SHP77 treated with DMSO at 0.1 percent for 48 hours (cell line): ENCODE results near the gene EEF2.
A peak's percentile ranks its signal among the peaks of the same experiment; 100 is the strongest.

ENCODE experiments used
- DNase-seq: peaks from one replicate; lab custom pipeline; 2025; lab: John Stamatoyannopoulos, UW

The EEF2 gene

DNA sequence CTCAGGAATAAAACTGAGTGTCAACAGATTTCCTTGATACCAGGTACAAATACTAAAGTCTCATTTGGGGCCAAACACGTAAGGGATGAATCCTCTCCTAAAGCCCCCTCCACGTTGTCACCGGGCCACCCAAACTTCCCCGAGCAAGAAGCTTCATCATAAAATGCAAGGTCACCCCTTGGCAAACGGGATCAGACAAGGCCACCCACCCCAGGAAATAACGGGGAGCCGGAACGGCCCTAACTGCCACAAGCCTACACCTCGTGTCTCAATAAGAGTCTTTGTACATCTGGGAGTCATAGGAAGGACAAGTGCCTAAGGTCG is 717 bp downstream of the EEF2 start:
- DNase-seq, result no peak

DNA sequence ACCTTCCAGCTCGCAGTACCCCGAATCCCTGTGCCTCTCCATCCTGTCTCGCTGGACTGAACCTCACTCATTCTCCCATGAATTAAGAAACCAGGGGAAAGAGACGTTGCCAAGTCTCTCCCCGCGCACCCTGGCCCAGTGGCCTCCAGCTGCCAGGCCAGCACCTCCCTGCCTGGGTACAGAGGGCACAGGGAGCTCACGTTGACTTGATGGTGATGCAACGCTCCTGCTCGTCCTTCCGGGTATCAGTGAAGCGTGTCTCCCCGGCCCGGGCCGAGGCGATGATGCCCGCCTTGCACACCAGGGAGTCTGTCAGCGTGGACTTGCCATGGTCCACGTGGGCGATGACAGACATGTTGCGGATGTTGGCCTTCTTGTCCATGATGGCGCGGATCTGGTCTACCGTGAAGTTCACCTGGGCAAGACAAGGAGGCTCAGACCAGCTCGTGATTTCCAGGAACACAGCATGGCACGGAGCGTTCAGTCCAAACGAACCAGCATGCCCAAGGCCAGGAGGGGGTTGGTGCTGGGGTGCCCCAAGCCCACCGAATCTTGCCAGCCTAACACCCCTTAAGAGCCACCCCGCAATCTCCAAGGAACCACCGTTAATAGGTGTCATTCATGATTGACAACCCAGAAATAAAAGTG is 1.2 kb downstream of the EEF2 start:
- DNase-seq, result no peak

DNA sequence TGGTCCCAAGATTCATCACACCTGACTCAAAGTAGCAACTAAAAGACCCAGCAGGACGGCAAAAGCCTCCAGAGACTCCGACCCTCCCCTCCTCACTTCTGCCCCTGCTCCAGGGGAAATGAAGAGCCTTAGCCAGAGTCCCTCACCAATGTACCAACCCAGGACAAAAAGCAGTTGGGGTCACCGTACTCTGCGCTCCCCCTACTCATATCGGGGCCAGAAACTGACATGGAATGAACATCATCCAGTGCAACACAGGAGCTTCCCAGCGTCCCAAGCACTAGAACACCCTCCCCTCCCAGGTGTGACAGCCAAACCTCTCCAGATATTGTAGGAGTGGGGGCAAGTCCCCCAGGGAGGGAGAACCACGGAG is 1.7 kb downstream of the EEF2 start:
- DNase-seq, result no peak

DNA sequence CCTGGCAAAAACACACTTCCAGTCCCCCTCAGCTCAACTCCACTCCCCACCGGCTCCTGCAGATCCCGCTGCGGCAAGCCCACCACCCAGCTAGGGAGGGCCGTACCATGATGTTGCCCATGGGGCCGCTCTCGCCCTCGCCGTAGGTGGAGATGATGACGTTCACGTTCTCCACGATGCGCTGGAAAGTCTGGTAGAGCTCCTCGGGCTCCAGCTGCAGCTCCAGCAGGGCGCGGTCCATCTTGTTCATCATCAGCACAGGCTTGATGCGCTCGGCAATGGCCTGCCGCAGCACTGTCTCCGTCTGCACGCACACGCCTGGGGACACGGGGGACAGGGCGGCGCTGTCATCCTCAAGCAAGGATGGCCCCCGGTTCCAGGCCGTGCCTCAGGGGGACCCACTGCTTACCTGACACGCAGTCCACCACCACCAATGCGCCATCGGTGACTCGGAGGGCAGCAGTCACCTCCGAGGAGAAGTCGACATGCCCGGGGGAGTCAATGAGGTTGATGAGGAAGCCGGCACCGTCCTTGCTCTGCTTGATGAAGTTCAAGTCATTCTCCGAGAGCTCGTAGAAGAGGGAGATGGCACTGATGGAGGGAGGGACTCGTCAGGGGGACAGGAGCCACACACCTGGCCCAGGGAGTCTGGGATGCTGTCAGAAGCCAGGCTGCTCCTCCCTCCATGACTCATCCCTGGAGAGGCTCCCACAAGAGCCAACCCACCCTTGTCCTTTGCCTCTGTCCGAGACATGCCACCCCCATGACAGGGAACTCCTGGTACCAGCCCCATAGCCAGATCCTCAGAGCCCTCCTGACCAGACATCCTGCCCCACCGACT is 2.3 kb downstream of the EEF2 start:
- DNase-seq, result no peak

DNA sequence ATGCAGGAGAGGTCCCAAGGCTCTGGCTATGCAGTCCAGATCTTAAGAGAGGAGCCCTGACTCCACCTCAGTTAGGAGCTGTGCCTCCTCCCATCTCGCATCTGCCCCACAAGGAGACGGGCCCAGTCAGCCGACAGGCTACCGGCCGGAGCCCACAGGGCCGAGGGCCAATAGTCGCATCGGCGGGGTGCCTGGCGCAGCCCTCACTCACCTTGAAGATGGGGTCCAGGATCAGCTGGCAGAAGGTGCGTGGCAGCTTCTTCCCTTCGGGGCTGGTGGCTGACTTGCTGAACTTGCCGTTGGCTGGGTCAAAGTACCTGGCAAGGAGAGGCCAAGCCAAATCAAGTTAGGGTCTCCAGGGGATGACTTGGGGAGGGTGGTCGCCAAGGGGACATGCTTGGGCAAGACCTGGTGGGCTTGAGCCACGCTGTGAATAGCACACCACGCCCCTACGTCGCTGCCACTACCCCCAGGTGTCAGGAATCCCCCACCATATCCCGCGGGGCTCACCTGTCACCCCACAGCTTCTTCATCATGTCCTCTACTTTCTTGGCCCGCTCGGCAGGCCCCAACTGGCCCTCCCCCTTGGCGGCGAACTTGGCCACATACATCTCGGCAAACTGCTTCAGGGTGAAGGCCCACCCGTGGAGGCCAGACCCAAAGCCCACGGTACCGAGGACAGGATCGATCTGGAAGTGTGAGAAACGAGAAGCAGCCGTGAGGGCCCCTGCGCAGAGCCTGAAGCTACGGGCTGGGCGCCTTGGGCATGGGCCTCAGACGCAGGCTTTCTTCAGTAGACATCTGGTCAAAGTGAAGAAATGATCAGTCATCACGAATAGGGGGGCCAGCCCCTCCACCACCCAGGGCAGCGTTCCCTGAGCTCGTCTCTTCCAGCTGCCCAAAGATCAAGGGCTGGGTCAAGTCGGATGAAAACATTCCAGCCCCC is 3.3 kb downstream of the EEF2 start:
- no peak for DNase-seq

DNA sequence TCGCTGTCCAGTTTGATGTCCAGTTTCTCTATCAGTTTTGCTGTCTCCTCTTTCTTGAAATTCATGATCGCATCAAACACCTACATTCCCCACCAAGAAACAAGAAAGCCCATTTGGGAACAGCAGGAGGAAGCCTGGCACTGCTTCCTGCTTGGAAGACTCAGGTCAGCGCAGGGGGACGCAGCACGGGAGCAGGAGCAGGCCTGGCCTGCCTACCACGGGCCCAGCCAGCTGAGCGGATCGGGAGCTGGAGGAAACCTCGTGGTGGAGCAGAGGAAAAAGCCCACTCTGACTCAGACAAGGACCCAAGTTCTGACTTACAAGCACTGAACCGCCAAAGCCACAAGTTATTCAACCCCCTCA is 3.9 kb downstream of the EEF2 start:
- DNase-seq, result no peak

DNA sequence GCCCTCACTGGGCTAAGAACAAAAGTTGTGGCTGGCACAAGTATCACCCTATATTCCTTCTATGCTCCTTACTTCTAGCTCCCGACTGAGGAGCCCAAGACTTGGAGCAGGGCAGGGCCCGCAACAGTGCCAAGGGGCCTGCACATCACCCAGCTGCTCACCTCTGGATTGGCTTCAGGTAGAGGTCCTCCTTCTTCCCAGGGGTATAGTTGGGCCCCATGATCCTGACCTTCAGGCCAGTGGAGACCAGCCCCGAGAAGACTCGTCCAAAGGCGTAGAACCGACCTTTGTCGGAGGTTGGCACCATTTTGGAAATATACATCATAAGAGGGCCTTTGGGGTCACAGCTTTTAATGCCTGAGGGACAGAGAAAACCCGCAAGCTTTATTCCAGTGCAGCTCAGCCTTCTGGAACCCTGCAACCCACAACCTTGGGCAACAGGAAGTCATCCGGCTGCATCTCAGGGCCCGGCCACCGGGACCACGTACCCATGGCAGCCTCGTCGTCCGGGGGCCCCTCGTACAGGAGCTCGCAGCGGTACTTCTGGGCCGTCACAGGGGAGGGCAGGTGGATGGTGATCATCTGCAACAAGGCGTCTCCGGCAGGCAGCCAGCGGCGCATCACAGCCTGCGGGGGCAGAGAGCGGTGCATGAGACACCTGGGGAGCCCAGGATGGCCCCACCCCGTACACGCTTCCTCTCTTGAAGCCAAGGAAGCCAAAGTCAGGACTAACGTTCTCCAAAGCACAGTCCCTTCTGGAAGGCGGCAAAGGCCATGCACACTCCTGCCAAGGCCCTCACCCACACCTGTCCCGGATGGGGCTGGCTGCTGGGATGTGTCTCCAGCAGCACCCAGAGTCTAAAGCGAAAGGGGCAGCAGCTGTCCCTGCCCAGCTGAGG is 4.7 kb downstream of the EEF2 start:
- no peak for DNase-seq

DNA sequence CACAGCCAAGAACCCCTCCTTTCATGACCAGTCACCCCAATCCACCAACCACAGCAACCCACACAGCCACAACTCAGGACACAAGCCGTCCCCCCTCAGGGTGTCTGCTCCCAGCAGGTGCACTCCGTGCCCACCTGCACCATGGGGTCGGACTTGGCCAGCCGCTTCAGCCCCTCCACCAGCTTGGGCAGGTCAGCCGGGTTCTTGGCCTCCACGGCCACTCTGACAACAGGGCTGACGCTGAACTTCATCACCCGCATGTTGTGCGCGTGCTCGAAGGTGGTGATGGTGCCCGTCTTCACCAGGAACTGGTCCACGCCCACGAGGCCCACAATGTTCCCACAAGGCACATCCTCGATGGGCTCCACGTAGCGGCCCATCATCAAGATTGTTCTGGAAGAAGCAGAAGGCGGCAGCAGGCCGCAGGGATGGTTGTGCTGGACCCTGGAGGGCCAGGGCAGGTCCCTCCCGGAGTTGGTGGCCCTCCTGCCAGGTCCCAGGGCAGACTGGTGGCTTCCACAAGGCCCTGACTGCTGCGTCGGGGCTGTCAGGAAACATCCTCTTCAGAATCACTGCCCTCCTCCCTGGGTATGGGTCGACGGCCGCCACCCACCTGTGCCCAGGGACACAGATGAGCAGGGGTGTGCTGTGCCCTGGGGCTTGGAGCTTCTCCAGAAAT is 5.5 kb downstream of the EEF2 start:
- DNase-seq, result no peak

DNA sequence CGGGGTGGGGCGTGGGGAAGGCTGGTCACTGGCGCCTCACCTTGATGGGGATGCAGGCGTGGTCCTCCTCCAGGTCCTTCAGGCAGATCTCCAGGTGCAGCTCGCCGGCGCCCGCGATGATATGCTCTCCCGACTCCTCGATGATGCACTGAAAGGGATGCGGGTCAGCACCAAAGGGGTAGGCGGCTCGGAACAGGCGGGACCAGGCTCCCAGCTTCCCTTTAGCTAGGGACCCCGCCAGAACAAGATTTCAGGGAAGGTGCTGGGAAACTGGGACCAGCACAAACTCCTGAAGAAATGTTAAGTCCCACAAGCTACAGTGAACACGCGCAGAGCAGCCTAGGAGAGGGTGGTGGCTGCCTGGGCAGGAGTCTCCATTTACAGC is 6.0 kb downstream of the EEF2 start:
- no peak for DNase-seq

DNA sequence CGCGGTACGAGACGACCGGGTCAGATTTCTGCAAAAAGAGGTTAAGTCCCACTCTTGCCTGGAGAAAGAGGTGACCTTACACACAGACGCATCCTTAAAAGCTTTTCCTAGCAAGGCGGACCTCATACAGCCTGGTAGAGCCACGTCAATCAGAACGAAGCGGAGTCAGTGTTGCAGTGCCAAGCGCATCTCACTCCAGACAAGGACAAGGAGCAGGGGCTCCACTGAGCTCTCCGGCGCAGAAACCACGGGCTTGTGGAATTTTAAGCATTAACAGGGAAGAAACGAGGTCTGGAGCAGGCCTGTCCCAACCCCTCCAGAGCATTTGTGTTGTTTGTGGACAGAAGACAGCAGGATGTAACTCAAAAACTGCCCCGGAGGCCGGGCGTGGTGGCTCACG is 7.1 kb downstream of the EEF2 start:
- no peak for DNase-seq

DNA sequence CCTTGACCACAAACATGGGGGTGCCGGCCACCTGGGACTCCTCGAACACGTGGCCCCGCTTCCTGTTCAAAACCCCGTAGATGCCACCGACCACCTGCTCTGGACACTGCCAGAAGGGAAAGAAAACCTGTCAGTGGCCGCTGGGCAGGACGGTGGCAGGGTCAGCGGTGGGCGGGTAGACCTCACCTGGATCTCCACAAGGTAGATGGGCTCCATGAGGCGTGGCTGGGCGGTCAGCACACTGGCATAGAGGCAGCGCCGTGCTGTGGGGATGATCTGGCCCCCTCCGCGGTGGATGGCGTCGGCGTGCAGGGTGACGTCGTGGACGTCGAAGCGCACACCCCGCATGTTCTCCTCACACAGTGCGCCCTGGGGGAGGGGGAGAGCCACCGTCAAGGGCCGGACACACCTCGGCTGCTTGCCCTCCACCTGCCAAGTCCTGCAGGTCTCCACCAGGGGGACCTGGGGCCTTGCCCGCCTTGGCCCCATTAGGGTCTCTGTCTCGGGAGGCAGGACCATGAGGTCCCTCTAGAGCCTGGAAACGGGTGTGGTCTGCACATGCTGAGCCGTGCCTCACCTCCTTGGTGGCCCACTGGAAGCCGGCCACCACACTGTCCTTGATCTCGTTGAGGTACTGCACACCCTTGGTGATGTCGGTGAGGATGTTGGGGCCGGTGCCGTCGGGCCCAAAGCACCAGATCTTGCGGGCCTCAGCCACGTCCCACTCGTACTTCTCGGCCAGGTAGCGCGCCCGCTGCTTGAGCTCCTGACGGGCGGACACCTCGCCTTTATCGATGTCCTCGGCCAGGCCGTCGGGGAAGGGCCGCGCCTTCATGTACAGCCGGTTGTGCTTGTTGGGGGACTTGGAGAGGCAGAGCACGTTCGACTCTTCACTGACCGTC is 7.8 kb downstream of the EEF2 start:
- no peak for DNase-seq

DNA sequence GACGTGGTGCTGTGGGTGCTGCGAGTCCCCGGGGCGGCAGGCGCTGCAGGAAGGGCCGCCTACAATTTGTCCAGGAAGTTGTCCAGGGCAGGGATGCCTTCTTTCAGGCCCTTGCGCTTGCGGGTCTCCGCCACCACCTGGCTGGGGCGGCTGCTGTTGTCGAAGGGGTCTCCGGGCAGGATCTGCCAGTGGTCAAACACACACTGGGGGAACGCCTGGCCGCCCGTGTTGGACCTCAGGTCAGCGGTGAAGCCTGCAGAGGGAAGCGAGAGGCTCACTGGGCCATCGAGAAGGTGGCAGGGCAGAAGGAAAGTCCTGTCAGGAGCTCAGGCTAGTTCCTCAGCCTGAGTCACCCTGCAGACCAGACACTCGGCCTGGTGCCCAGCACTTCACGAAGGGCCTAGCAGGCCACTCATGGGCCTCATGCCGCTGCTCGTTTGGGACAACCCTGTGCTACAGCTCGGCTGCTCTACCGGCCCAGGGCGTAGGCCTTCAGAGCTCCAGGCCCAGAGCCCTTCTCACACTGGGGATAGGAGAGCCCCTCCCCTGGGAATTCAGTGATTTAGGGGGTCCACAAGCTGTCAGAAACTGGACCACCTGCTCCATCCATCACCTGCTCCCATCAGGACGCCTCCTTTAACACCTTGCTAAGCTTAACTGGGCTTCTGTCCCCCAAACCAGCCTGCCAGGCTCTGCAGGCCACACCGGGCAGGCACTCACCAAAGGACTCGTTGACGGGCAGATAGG is 8.6 kb downstream of the EEF2 start:
- DNase-seq, result no peak

DNA sequence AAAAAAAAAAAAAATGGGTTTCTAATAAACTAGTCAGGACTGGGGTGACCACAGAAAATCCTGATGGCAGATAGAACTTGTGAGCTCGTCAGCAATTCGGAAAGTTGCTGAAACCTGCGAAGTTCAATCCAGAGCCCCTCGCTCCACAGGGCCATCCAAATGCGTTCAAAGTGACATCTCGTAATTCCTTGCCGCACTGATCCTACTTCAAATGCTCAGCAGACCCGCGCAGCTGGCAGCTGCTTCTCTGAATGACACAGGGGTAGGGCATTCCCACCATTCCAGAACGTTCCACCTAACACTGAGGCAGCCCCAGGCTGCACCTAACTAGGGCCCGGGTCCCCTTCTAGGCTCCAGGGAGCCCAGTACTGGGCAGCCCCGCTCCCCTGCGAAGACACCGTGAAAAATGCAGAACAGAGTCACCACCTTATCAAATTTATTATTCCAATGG is 9.6 kb downstream of the EEF2 start:
- no peak for DNase-seq

DNA sequence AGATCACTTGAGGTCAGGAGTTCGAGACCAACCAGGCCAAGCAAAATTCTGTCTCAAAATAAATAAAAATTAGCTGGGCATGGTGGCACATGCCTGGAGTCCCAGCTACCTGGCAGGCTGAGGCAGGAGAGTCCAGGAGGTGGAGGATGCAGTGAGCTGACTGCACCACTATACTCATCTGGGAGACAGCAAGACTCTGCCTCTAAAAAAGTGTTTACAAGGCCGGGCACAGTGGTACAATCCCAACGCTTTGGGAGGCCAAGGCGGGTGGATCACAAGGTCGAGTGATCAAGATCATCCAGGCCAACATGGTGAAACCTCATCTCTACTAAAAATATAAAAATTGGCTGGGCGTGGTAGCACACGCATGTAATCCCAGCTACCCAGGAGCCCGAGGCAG is 10.1 kb downstream of the EEF2 start:
- no peak for DNase-seq

DNA sequence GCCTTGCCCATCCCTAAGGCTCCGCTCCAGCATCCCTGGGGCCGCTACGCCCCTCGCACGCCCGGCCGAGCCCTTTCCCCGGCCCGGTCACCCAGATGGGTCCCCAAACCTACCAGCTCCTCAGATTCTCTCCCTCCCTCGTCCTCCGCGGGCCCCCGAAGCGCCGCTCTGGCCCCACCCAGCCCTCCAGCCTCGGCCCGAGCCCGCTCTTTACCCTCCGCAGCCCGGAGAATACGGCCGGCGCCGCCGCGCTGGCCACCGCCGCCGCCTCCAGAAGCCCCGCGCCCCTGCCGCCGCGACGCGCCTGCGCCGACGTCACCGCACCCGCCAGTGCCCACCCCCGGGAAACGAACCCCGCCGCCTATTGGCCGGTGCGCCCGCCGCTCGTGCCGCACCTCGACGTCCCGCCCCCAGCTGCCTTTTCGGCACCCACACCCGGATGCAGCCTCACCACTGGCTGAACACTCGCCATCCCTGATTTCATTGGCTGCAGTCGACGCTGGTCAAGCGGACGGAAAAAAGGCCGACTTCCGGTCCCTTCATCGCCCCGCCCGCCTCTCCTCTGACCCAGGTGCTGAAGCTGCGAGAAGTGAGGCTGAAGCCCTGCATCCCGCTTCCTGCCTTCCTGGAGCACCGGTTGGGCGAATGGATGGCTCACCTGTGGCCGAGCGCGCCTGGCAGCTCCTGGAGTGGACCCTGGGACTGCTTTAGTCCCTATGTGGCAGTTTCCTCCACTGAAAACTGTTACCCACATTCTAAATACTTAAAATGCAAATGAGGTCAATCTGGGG is 14.3 kb downstream of the EEF2 start, which contains the start of gene DAPK3:
Gene DAPK3, minus strand, starts transcription at position 292 of the 791 bp plus-strand sequence. CDS start 1,364 bp downstream, outside the sequence.
- peak; percentile 90 for DNase-seq

DNA sequence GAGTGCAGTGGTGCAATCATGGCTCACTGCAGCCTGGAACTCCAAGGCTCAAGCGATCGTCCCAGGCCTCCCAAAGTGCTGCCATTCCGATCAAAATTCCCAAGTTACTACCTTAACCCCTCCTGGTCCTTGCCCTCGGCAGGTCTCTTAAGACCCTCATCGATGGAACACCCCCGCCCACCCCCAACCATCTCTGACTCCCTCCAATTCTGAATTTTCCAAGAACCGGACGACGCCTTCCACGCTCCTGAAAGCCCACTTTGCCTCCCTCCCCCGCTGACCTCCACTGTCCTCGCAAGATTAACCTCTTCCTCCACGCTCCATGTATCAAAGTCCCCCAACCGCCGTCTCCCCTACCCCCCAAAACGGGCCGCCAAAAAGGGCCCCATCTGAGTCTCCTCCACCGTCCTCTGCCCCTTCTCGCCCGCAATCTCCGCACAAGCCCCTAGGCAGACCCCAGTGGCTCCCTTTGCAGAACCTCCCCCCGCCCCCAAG is 14.9 kb downstream of the EEF2 start:
- DNase-seq, result no peak

DNA sequence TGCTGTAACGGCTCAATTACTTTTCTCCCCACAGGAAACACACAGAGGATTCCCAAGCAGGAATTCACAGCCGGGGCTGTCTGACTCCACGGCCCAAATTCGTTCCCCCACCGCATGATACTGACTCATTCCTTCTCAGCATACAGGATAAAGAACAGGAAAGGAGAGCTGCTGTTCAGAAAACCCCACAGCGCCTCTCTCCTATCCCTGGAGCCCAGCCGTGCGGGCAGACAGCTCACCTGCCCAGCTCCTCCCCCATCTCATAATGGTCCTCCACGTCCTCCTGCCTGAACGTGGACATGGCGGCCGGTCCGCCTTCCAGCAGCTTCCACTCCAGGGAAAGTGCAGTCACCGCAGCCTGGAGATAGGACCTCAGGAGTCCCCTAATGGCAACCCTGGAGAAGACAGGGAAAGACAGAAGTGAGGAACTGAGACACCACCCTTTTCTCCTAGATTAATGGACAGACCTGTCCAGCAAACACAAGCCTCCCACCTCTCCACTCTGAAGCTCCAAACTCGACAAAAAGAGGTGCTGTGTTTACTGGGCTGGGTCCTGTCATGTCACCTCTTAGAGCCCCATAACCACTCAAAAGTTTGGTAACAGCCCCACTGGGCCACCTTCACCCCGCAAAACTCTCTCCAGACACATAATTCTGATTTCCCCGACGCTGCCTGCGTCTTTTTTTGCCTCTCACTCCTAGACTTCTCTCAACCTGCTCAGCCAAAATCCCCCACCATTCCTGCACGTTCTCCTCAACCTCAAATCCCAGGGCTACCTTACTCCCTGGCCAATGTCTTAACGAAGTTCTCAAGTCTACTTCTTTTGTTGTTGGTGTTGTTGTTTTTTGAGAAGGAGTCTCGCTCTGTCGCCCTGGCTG is 15.6 kb downstream of the EEF2 start:
- no peak for DNase-seq
